IPS-11a (cell line): ENCODE results near the gene IRX3.
A peak's percentile ranks its signal among the peaks of the same experiment; 100 is the strongest.

ENCODE experiments used
- H3K4me3 ChIP-seq: one replicate; pipeline ENCODE4 v1.5.1; 2013; ENCODE audit warnings: low read depth, low read length, control low read depth

IRX3 gene

GRCh38 chr16:54291656-54292487 lies 5.3 kb upstream of the IRX3 start:
- no peak overlapping the region for H3K4me3 ChIP-seq

- peak overlapping the region; percentile 20 for H3K4me3 ChIP-seq
These were observed 4.5 kb upstream of the IRX3 start for GRCh38 chr16:54290833-54291655.

- H3K4me3 ChIP-seq = peak overlapping the region; percentile 6
These were observed 3.6 kb upstream of the IRX3 start for GRCh38 chr16:54289945-54290832.

- H3K4me3 ChIP-seq = peak overlapping the region; percentile 17
These were observed 2.8 kb upstream of the IRX3 start for GRCh38 chr16:54289242-54289944.

GRCh38 chr16:54288835-54289241 lies 2.3 kb upstream of the IRX3 start:
- H3K4me3 ChIP-seq = no peak overlapping the region

GRCh38 chr16:54288030-54288834 lies 1.6 kb upstream of the IRX3 start:
- peak overlapping the region; percentile 44 for H3K4me3 ChIP-seq

GRCh38 chr16:54287131-54288029 lies 793 bp upstream of the IRX3 start:
- H3K4me3 ChIP-seq = peak overlapping the region; percentile 44

- H3K4me3 ChIP-seq = peak overlapping the region; percentile 61
These were observed 559 bp downstream of the IRX3 start for GRCh38 chr16:54286090-54286365.

GRCh38 chr16:54285414-54286089 lies 1.0 kb downstream of the IRX3 start:
- H3K4me3 ChIP-seq = peak overlapping the region; percentile 36

GRCh38 chr16:54284931-54285413 lies 1.6 kb downstream of the IRX3 start:
- peak overlapping the region; percentile 36 for H3K4me3 ChIP-seq

- no peak overlapping the region for H3K4me3 ChIP-seq
These were observed 2.2 kb downstream of the IRX3 start for GRCh38 chr16:54284319-54284930.

GRCh38 chr16:54283725-54284318 lies 2.8 kb downstream of the IRX3 start:
- no peak overlapping the region for H3K4me3 ChIP-seq

- H3K4me3 ChIP-seq = no peak overlapping the region
These were observed 3.5 kb downstream of the IRX3 start for GRCh38 chr16:54282928-54283724.

- H3K4me3 ChIP-seq = peak overlapping the region; percentile 25
These were observed 4.2 kb downstream of the IRX3 start for GRCh38 chr16:54282202-54282927.

- H3K4me3 ChIP-seq = peak overlapping the region; percentile 25
These were observed 4.9 kb downstream of the IRX3 start for GRCh38 chr16:54281535-54282201.
